Glutamatergic neuron (in vitro differentiated cells): ENCODE data around the gene KCNG2. TPM values are rescaled to one million over a fixed set of nuclear protein-coding genes. Genes with fewer than 3 reads are reported as not detected.

Experiments
- DNase-seq: peaks from one replicate; pipeline ENCODE4 v3.0.0; 2022
- H3K27ac Mint-ChIP-seq: one replicate; pipeline ENCODE4 v1.8.0; 2020; ENCODE audit warnings: mild to moderate bottlenecking, mixed read lengths, inconsistent platforms; ENCODE audit not compliant: unreplicated experiment
- H3K27me3 Mint-ChIP-seq: one replicate; pipeline ENCODE4 v1.8.0; 2020; ENCODE audit warnings: mild to moderate bottlenecking, moderate library complexity, mixed read lengths, inconsistent platforms; ENCODE audit not compliant: unreplicated experiment
- H3K36me3 Mint-ChIP-seq: one replicate; pipeline ENCODE4 v1.8.0; 2020; ENCODE audit warnings: mild to moderate bottlenecking, mixed read lengths, inconsistent platforms; ENCODE audit not compliant: unreplicated experiment
- H3K4me1 Mint-ChIP-seq: one replicate; pipeline ENCODE4 v1.8.0; 2020; ENCODE audit warnings: mild to moderate bottlenecking, low read depth, mixed read lengths, inconsistent platforms; ENCODE audit not compliant: unreplicated experiment
- H3K4me3 Mint-ChIP-seq: one replicate; pipeline ENCODE4 v1.8.0; 2020; ENCODE audit warnings: mild to moderate bottlenecking, mixed read lengths, inconsistent platforms; ENCODE audit not compliant: unreplicated experiment
- H3K9me3 Mint-ChIP-seq: one replicate; pipeline ENCODE4 v1.8.0; 2020; ENCODE audit warnings: mild to moderate bottlenecking, moderate library complexity, mixed read lengths, inconsistent platforms; ENCODE audit not compliant: unreplicated experiment
- CTCF ChIP-seq: fragments of 200-600 bp; sonication (generic); IDR thresholded peaks from one replicate; pipeline ENCODE4 v1.5.0; 2021; ENCODE audit not compliant: partially characterized antibody, unreplicated experiment
- total RNA-seq: library from RNA; stranded (reverse); fragmentation: NEBNext Ultra II Directional; extraction: Animal tissue kit (Norgen Biotek cat#: 25700); gene quantifications from one replicate; pipeline ENCODE4 v1.2.1, GENCODE V29; 2021; ENCODE audit not compliant: unreplicated experiment

KCNG2 gene
- total RNA-seq, 1 donor from 2014 or later = 1.6 TPM

GRCh38 chr18:79935499-79935898, 137.8 kb downstream of the KCNG2 start:
- Mint-ChIP-seq H3K9me3 (peaks cover 19% of the 10 kb centered on the region), H3K27ac (no peak overlapping the region), H3K36me3 (peaks cover 42% of the 10 kb centered on the region), H3K27me3 (peaks cover 15% of the 10 kb centered on the region), H3K4me3 (peak overlapping the region; percentile 48), H3K4me1 (peaks cover 15% of the 10 kb centered on the region)
- DNase-seq = peak; percentile 14
- TF ChIP-seq CTCF = no peak

- Mint-ChIP-seq H3K27ac (no peak overlapping the region), H3K9me3 (peaks cover 20% of the 10 kb centered on the region), H3K4me3 (no peak overlapping the region), H3K4me1 (peaks cover 15% of the 10 kb centered on the region), H3K27me3 (peaks cover 15% of the 10 kb centered on the region), H3K36me3 (peaks cover 40% of the 10 kb centered on the region)
- TF ChIP-seq CTCF = no peak
- DNase-seq = no peak
These were observed 138.2 kb downstream of the KCNG2 start for GRCh38 chr18:79935925-79936324.

GRCh38 chr18:79936641-79937040, 138.9 kb downstream of the KCNG2 start:
- Mint-ChIP-seq H3K36me3 (peaks cover 34% of the 10 kb centered on the region), H3K27ac (no peak overlapping the region), H3K9me3 (peaks cover 16% of the 10 kb centered on the region), H3K27me3 (peaks cover 12% of the 10 kb centered on the region), H3K4me1 (peaks cover 15% of the 10 kb centered on the region), H3K4me3 (no peak overlapping the region)
- TF ChIP-seq CTCF = no peak
- peak; percentile 14 for DNase-seq

- peak; percentile 1 for DNase-seq
- Mint-ChIP-seq H3K36me3 (peaks cover 30% of the 10 kb centered on the region), H3K4me1 (peaks cover 18% of the 10 kb centered on the region), H3K27ac (no peak overlapping the region), H3K9me3 (peaks cover 18% of the 10 kb centered on the region), H3K27me3 (peaks cover 12% of the 10 kb centered on the region), H3K4me3 (no peak overlapping the region)
- no peak for TF ChIP-seq CTCF
These were observed 139.5 kb downstream of the KCNG2 start for GRCh38 chr18:79937103-79937860.

- no peak for TF ChIP-seq CTCF
- Mint-ChIP-seq H3K4me1 (peaks cover 23% of the 10 kb centered on the region), H3K4me3 (no peak overlapping the region), H3K27me3 (peaks cover 12% of the 10 kb centered on the region), H3K36me3 (peaks cover 21% of the 10 kb centered on the region), H3K27ac (no peak overlapping the region), H3K9me3 (peaks cover 14% of the 10 kb centered on the region)
- peak; percentile 1 for DNase-seq
These were observed 140.5 kb downstream of the KCNG2 start for GRCh38 chr18:79938196-79938595.
